Adrenal gland (tissue), 5 donors: ENCODE measurements around the gene CYP26C1.

Experiments used
- CTCF ChIP-seq, 6 experiments: fragments of 450-650 bp in 4 of 6; fragments of 200-600 bp in 2 of 6; sonication (generic) in 1 of 6; IDR thresholded peaks; 1 replicate in 5 of 6; 2 replicates in 1 of 6; pipeline versions ENCODE4 v1.5.1 to v1.8.0; 2016 to 2021; ENCODE audit warnings: antibody characterized with exemption in 6 of 6, mild to moderate bottlenecking in 2 of 6, moderate library complexity in 1 of 6
- POLR2A ChIP-seq, 2 donors: fragments of 450-650 bp; IDR thresholded peaks; one replicate each; pipeline ENCODE4 v1.6.1; 2017; ENCODE audit warnings: antibody characterized with exemption in 2 of 2, mild to moderate bottlenecking in 2 of 2, moderate library complexity in 1 of 2
- donor health status: DM: no; HTN: no; CAD: no.

- TF ChIP-seq CTCF (IDR thresholded peaks at IDR 0.05) (peak; percentile 63 to 85 (median 74)), POLR2A (IDR thresholded peaks at IDR 0.05) (no peak)
Measured at GRCh38 chr10:93080350-93081046, 19.9 kb downstream of the CYP26C1 start.
